ENCODE measurements around the gene VGLL4. TPM values are rescaled to one million over a fixed set of nuclear protein-coding genes. Genes with fewer than 3 reads are reported as not detected.

VGLL4 gene
- total RNA-seq, 1 experiment from 2014 or later, result 43.0 TPM

- TF ChIP-seq MLX (CRISPR knock-in tag; IDR thresholded peaks at IDR 0.05), result no peak
These were observed 78.6 kb downstream of the VGLL4 start (continued) for GRCh38 chr3:11565072-11565471.

GRCh38 chr3:11564577-11565001 is 79.1 kb downstream of the VGLL4 start:
- TF ChIP-seq E2F1 (CRISPR knock-in tag; IDR thresholded peaks at IDR 0.05) (no peak), NR1H2 (CRISPR knock-in tag; IDR thresholded peaks at IDR 0.05) (no peak), ARID4B (CRISPR knock-in tag; IDR thresholded peaks at IDR 0.05; ENCODE audit: borderline replicate concordance) (no peak), ZNF138 (CRISPR knock-in tag; conservative IDR thresholded peaks at IDR 0.05) (no peak), GRHL2 (CRISPR knock-in tag; IDR thresholded peaks at IDR 0.05; ENCODE audit: insufficient replicate concordance, severe bottlenecking) (no peak)
- peaks cover 9% of the 10 kb centered on the region for H3K4me1 Mint-ChIP-seq
- H3K27ac Mint-ChIP-seq, result no peak overlapping the region

GRCh38 chr3:11563865-11564185 is 79.9 kb downstream of the VGLL4 start:
- CTCF ChIA-PET, result no interaction called here
- H3K27me3 Mint-ChIP-seq (ENCODE audit: low read depth), result no peaks in the 10 kb centered on the region

More at GRCh38 chr3:11564577-11565001, 79.1 kb downstream of the VGLL4 start:
- Mint-ChIP-seq H3K36me3 (peaks cover 7% of the 10 kb centered on the region; the same call in 1 of the 2 replicates), H3K4me3 (no peak overlapping the region), H3K27me3 (ENCODE audit: low read depth) (no peaks in the 10 kb centered on the region), H3K9me3 (no peaks in the 10 kb centered on the region)
- ATAC-seq, result no peak
- no peak for DNase-seq (ENCODE audit: low spot score)
- ChIA-PET POLR2A (no interaction called here), CTCF (no interaction called here)

GRCh38 chr3:11563159-11563864 is 80.4 kb downstream of the VGLL4 start:
- Mint-ChIP-seq H3K4me1 (peaks cover 9% of the 10 kb centered on the region), H3K27ac (peak overlapping the region; percentile 8; the same call in 1 of the 2 replicates), H3K9me3 (no peaks in the 10 kb centered on the region), H3K36me3 (peaks cover 7% of the 10 kb centered on the region; the same call in 1 of the 2 replicates), H3K27me3 (ENCODE audit: low read depth) (no peaks in the 10 kb centered on the region), H3K4me3 (no peak overlapping the region)
- ATAC-seq, result no peak
- POLR2A ChIA-PET, result interaction anchor here (0.6 kb wide), 1 partner anchor 601 kb away, joined by 5 read pairs; no protein-coding TSS in a partner anchor
- CTCF ChIA-PET, result no interaction called here
- no peak for DNase-seq (ENCODE audit: low spot score)
- TF ChIP-seq ZNF425 (CRISPR knock-in tag; conservative IDR thresholded peaks at IDR 0.05) (no peak), E2F1 (CRISPR knock-in tag; IDR thresholded peaks at IDR 0.05) (no peak), KAT7 (CRISPR knock-in tag; IDR thresholded peaks at IDR 0.05; ENCODE audit: borderline replicate concordance) (no peak), MXD4 (CRISPR knock-in tag; IDR thresholded peaks at IDR 0.05; ENCODE audit: borderline replicate concordance) (no peak), ZBTB21 (CRISPR knock-in tag; IDR thresholded peaks at IDR 0.05; ENCODE audit: borderline replicate concordance) (no peak), ETV6 (CRISPR knock-in tag; IDR thresholded peaks at IDR 0.05) (no peak), ATF1 (CRISPR knock-in tag; IDR thresholded peaks at IDR 0.05) (no peak), JAZF1 (CRISPR knock-in tag; IDR thresholded peaks at IDR 0.05) (no peak), NR1H2 (CRISPR knock-in tag; IDR thresholded peaks at IDR 0.05) (no peak)

More at GRCh38 chr3:11563865-11564185, 79.9 kb downstream of the VGLL4 start:
- DNase-seq (ENCODE audit: low spot score) (no peak), ATAC-seq (no peak)
- TF ChIP-seq TP53 (CRISPR knock-in tag; IDR thresholded peaks at IDR 0.05) (no peak), TEAD1 (CRISPR knock-in tag; IDR thresholded peaks at IDR 0.05) (no peak), ZNF396 (CRISPR knock-in tag; IDR thresholded peaks at IDR 0.05; ENCODE audit: borderline replicate concordance) (no peak), MYBL2 (CRISPR knock-in tag; IDR thresholded peaks at IDR 0.05) (no peak), ELF4 (CRISPR knock-in tag; IDR thresholded peaks at IDR 0.05; ENCODE audit: low read depth) (no peak), GRHL2 (CRISPR knock-in tag; IDR thresholded peaks at IDR 0.05; ENCODE audit: insufficient replicate concordance, severe bottlenecking) (no peak), E2F5 (CRISPR knock-in tag; IDR thresholded peaks at IDR 0.05) (no peak), ESRRA (CRISPR knock-in tag; IDR thresholded peaks at IDR 0.05; ENCODE audit: borderline replicate concordance) (no peak), MXD4 (CRISPR knock-in tag; IDR thresholded peaks at IDR 0.05; ENCODE audit: borderline replicate concordance) (no peak), GTF2I (CRISPR knock-in tag; conservative IDR thresholded peaks at IDR 0.05) (no peak)
- peaks cover 7% of the 10 kb centered on the region; the same call in 1 of the 2 replicates for H3K36me3 Mint-ChIP-seq
- POLR2A ChIA-PET, result interaction anchor here (0.6 kb wide), 1 partner anchor 601 kb away, joined by 5 read pairs; no protein-coding TSS in a partner anchor
- H3K4me3 Mint-ChIP-seq, result no peak overlapping the region
- H3K4me1 Mint-ChIP-seq, result peaks cover 9% of the 10 kb centered on the region
- peak overlapping the region; percentile 8; the same call in 1 of the 2 replicates for H3K27ac Mint-ChIP-seq
- H3K9me3 Mint-ChIP-seq, result no peaks in the 10 kb centered on the region

Measured in WTC11 (cell line).